Progenitor cell of endocrine pancreas (in vitro differentiated cells): ENCODE data around the gene RBBP5. TPM values are rescaled to one million over a fixed set of nuclear protein-coding genes. Genes with fewer than 3 reads are reported as not detected.

Experiments
- DNase-seq: peaks from one replicate; pipeline ENCODE4 v3.0.0; 2021; ENCODE audit warnings: low spot score; ENCODE audit not compliant: unreplicated experiment
- H3K27ac Mint-ChIP-seq: 2 replicates; pipeline ENCODE4 v1.8.0; 2021; ENCODE audit warnings: mild to moderate bottlenecking, moderate library complexity, mixed read lengths
- H3K27me3 Mint-ChIP-seq: 2 replicates; pipeline ENCODE4 v1.8.0; 2021; ENCODE audit warnings: mixed read lengths
- H3K36me3 Mint-ChIP-seq: 2 replicates; pipeline ENCODE4 v1.8.0; 2022; ENCODE audit warnings: mixed read lengths; ENCODE audit not compliant: insufficient read depth
- H3K4me1 Mint-ChIP-seq: 2 replicates; pipeline ENCODE4 v1.8.0; 2021; ENCODE audit warnings: low read depth, mixed read lengths
- H3K4me3 Mint-ChIP-seq: 2 replicates; pipeline ENCODE4 v1.8.0; 2021; ENCODE audit warnings: low read depth, mild to moderate bottlenecking, moderate library complexity, mixed read lengths
- H3K9me3 Mint-ChIP-seq: 2 replicates; pipeline ENCODE4 v1.8.0; 2021; ENCODE audit warnings: low read depth, mixed read lengths
- CTCF ChIP-seq: fragments of 200-600 bp; sonication (generic); IDR thresholded peaks from one replicate; pipeline ENCODE4 v1.5.0; 2021; ENCODE audit warnings: antibody characterized with exemption, mild to moderate bottlenecking; ENCODE audit not compliant: unreplicated experiment
- long read RNA-seq: library from polyadenylated mRNA; unstranded; transcript quantifications from one replicate; pipeline ENCODE4 v2.0.0, GENCODE V29; 2020
- total RNA-seq: library from RNA; stranded (reverse); gene quantifications from 2 replicates; pipeline ENCODE4 v1.2.1, GENCODE V29; 2021

Gene RBBP5
- total RNA-seq, result 19.6 and 20.9 TPM in 2 replicates
- long read RNA-seq, full-length matches to known transcripts, result 81 of 120 reads
- long read RNA-seq, partial matches to known transcripts, result 11 of 120 reads
- long read RNA-seq, other reads (novel, unspliced or antisense), result 28 of 120 reads

GRCh38 chr1:205121660-205122488 lies at the start of gene RBBP5:
Gene RBBP5 (minus strand): TSS chr1:205121978. CDS start chr1:205121873, 105 bp downstream.
- Mint-ChIP-seq H3K9me3 (no peaks in the 10 kb centered on the region), H3K27me3 (no peaks in the 10 kb centered on the region), H3K27ac (peak within 1 kb of the TSS; percentile 100), H3K36me3 (peaks cover 3% of the 10 kb centered on the region), H3K4me3 (peak within 1 kb of the TSS; percentile 97), H3K4me1 (peaks cover 23% of the 10 kb centered on the region)
- peak; percentile 71 for TF ChIP-seq CTCF
- peak; percentile 89 for DNase-seq

DNA sequence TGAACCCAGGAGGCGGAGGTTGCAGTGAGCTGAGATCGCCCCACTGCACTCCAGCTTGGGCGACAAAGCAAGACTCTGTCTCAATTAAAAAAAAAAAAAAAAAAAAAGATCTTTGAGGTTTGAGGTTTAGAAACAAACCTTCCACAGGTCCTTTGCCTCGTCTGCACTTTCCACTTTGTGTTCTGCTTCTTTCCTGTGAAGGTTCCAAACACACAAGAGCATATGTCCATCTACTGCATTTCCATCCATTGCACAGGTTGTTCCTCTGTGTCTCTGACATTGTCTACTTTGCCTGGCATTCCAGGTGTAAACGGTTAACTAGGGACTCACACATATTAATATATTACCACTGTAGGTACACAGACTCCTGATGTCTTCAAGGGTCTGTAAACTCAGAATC lies 49.6 kb upstream of the RBBP5 start:
- H3K27ac Mint-ChIP-seq, result no peak overlapping the region
- H3K4me3 Mint-ChIP-seq, result no peak overlapping the region
- no peak for DNase-seq
- H3K36me3 Mint-ChIP-seq, result peaks cover 14% of the 10 kb centered on the region
- H3K27me3 Mint-ChIP-seq, result no peaks in the 10 kb centered on the region
- TF ChIP-seq CTCF, result no peak
- peaks cover 5% of the 10 kb centered on the region for H3K4me1 Mint-ChIP-seq
- H3K9me3 Mint-ChIP-seq, result no peaks in the 10 kb centered on the region

GRCh38 chr1:205170532-205171269 lies 48.9 kb upstream of the RBBP5 start:
- Mint-ChIP-seq H3K36me3 (peaks cover 15% of the 10 kb centered on the region), H3K4me1 (peaks cover 5% of the 10 kb centered on the region), H3K9me3 (no peaks in the 10 kb centered on the region), H3K27ac (no peak overlapping the region), H3K4me3 (no peak overlapping the region), H3K27me3 (no peaks in the 10 kb centered on the region)
- DNase-seq, result no peak
- TF ChIP-seq CTCF, result no peak

DNA sequence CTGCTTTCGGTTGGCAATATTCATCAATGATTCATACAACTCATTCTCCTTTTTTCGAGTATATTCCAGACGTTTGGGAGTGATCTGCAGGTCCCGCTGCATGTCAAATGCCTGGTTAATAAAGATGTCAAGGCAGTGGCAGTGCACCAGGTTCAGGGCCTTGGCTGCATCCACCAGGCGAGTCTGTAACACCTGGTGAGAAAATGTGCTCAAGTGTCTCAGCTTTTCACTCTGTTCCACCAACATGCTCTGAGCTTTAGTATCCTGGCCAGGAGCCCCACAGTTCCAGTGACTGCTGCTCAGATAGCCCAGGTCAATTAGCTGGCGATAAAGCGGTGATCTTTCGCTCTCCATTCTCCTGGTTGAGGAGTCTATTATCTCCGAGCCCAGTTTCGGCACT lies 47.5 kb upstream of the RBBP5 start:
- no peaks in the 10 kb centered on the region for H3K9me3 Mint-ChIP-seq
- H3K36me3 Mint-ChIP-seq, result peaks cover 18% of the 10 kb centered on the region
- no peak overlapping the region for H3K4me3 Mint-ChIP-seq
- H3K27ac Mint-ChIP-seq, result no peak overlapping the region
- TF ChIP-seq CTCF, result no peak
- H3K27me3 Mint-ChIP-seq, result no peaks in the 10 kb centered on the region
- peaks cover 5% of the 10 kb centered on the region for H3K4me1 Mint-ChIP-seq
- no peak for DNase-seq

DNA sequence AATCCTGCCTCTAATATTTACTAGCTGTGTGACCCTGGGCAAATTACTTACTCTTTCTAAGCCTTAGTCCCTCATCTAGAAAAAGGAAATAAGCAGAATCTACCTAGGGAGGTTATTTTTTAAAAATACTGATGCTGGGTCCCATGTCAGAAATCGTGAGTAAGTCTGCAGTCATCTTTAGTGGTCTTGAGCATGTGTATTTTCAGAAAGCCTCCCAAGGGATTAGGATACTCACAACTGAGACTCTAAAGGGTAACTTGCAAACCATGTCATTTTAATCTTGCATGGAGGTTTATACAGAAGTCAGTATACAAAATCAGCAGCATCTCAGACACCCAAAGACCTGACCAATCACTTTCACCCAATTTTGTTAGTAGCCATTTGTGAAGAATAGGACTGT lies 46.5 kb upstream of the RBBP5 start:
- DNase-seq, result no peak
- Mint-ChIP-seq H3K27me3 (no peaks in the 10 kb centered on the region), H3K4me1 (peaks cover 5% of the 10 kb centered on the region), H3K27ac (no peak overlapping the region), H3K36me3 (peaks cover 26% of the 10 kb centered on the region), H3K4me3 (no peak overlapping the region), H3K9me3 (no peaks in the 10 kb centered on the region)
- no peak for TF ChIP-seq CTCF
